NCI-H128 (cell line): ENCODE results near the gene TCIRG1.
"Not testable (repeated sequence)": the region's sequence is repeated elsewhere in the genome, so short reads cannot be mapped to it uniquely, and the experiment has no call there.

Source experiments
- DNase-seq: peaks from one replicate; lab custom pipeline; 2025; ENCODE audit not compliant: unreplicated experiment; lab: John Stamatoyannopoulos, UW

The TCIRG1 gene

GRCh38 chr11:68082481-68082880, 43.7 kb downstream of the TCIRG1 start:
- no peak for DNase-seq

- no peak for DNase-seq
These were observed 44.7 kb downstream of the TCIRG1 start for GRCh38 chr11:68083517-68083916.

- DNase-seq: no peak
These were observed 50.9 kb downstream of the TCIRG1 start for GRCh38 chr11:68089679-68090078.

- DNase-seq: no peak
These were observed 51.5 kb downstream of the TCIRG1 start for GRCh38 chr11:68090287-68090686.

- DNase-seq: no peak
These were observed 51.9 kb downstream of the TCIRG1 start for GRCh38 chr11:68090706-68091105.

DNA sequence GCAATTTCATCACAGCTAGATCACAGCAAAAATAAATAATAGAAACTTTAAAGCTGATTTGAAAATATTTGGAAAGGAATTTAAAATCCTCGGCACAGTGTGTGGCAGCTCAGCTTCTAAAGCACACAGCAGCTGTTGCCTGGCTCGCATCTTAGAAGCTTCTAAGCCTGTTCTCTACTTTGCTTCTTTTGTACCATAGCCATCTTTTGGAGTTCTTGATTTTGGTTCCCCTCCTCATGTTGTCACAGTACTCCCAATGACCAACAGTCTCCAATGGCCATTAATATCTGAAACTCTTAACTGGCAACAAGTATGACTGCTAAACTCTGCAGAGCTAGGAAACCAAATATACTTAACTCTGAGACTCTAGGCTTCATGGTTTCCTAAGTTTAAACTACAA, 53.6 kb downstream of the TCIRG1 start:
- no peak for DNase-seq

DNA sequence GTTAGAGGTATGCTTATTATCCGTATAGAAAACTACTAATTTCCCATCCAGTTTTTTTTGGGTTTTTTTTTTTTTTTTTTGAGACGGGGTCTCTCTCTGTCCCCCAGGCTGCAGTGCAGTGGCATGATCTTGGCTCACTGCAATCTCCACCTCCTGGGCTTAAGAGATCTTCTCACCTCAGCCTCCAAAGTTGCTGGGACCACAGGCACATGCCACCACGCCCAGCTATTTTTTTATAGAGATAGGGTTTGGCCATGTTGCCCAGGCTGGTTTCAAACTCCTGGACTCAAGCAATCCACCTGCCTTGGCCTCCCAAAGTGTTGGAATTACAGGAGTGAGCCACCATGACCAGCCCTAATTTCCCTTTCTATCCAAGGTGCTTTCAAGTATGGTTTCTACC, 54.1 kb downstream of the TCIRG1 start:
- DNase-seq: not testable (repeated sequence)

- no peak for DNase-seq
These were observed 54.7 kb downstream of the TCIRG1 start for GRCh38 chr11:68093565-68093964.

GRCh38 chr11:68096962-68097361, 58.1 kb downstream of the TCIRG1 start:
- DNase-seq: no peak

DNA sequence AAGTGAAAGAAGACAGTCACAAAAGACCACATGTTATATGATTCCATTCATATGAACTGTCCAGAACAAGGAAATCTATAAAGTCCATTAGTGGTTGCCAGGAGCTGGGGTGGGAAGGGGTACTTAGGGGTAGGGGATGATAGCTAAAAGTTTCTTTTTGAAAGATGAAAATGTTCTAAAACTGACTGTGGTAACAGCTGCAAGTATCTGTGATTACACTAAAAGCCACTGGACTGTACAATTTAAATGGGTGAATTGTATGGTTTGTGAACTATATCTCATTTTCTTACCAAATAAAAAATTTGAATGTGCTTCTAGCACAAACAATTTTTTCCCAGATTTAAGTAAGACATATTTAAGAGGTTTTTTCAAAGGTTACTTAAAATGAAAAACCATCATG, 60.2 kb downstream of the TCIRG1 start:
- DNase-seq: no peak

GRCh38 chr11:68099474-68100405, 60.9 kb downstream of the TCIRG1 start:
- DNase-seq: no peak
